ENCODE measurements around the gene PKD1.

The PKD1 gene

GRCh38 chr16:2086106-2086742 is 49.5 kb downstream of the PKD1 start:
- FAIRE-seq, result no peak

- no peak for FAIRE-seq
Measured at GRCh38 chr16:2085669-2086068, 50.0 kb downstream of the PKD1 start.

- no peak for FAIRE-seq
Measured at GRCh38 chr16:2084895-2085625, 50.6 kb downstream of the PKD1 start.

GRCh38 chr16:2083876-2084780 is 51.6 kb downstream of the PKD1 start:
- FAIRE-seq, result no peak

- no peak for FAIRE-seq
Measured at GRCh38 chr16:2083409-2083808, 52.3 kb downstream of the PKD1 start.

- FAIRE-seq, result no peak
Measured at GRCh38 chr16:2082983-2083364, 52.7 kb downstream of the PKD1 start.

GRCh38 chr16:2082171-2082982 is 53.3 kb downstream of the PKD1 start:
- FAIRE-seq, result peak; percentile 33

GRCh38 chr16:2081201-2082084 is 54.3 kb downstream of the PKD1 start:
- FAIRE-seq, result no peak

GRCh38 chr16:2079991-2080390 is 55.7 kb downstream of the PKD1 start:
- FAIRE-seq, result no peak

GRCh38 chr16:2079311-2079800 is 56.3 kb downstream of the PKD1 start:
- no peak for FAIRE-seq

GRCh38 chr16:2078691-2079090 is 57.0 kb downstream of the PKD1 start:
- FAIRE-seq, result no peak

GRCh38 chr16:2078096-2078495 is 57.6 kb downstream of the PKD1 start:
- FAIRE-seq, result no peak

GRCh38 chr16:2077696-2078095 is 58.0 kb downstream of the PKD1 start:
- FAIRE-seq, result no peak

- no peak for FAIRE-seq
Measured at GRCh38 chr16:2077016-2077415, 58.7 kb downstream of the PKD1 start.

GRCh38 chr16:2076072-2076865 is 59.4 kb downstream of the PKD1 start:
- FAIRE-seq, result no peak

- no peak for FAIRE-seq
Measured at GRCh38 chr16:2075631-2076030, 60.1 kb downstream of the PKD1 start.

GRCh38 chr16:2074071-2074470 is 61.6 kb downstream of the PKD1 start:
- FAIRE-seq, result no peak

GRCh38 chr16:2072926-2073325 is 62.8 kb downstream of the PKD1 start:
- no peak for FAIRE-seq

- no peak for FAIRE-seq
Measured at GRCh38 chr16:2071454-2072202, 64.1 kb downstream of the PKD1 start.
